Measurements from ENCODE around the gene RAB35. TPM values are rescaled to one million over a fixed set of nuclear protein-coding genes. Genes with fewer than 3 reads are reported as not detected.
A peak's percentile ranks its signal among the peaks of the same experiment; 100 is the strongest.

Gene RAB35
- total RNA-seq, 2 experiments from 2014 or later, result 38.2 to 41.5 TPM

GRCh38 chr12:120136093-120136770, 19.7 kb upstream of the RAB35 start:
- TF ChIP-seq CTCF (IDR thresholded peaks at IDR 0.05), result no peak
- intact Hi-C loops (cut with micrococcal nuclease), result no loop called here
- ChIA-PET CTCF (no interaction called here), POLR2A (interaction anchor here (1.4 kb wide), 1 partner anchor 44 kb away, joined by 5 read pairs; no protein-coding TSS in a partner anchor)
- H3K27ac Mint-ChIP-seq, result no peak overlapping the region
- H3K9me3 Mint-ChIP-seq, result no peaks in the 10 kb centered on the region
- H3K36me3 Mint-ChIP-seq (ENCODE audit: low read depth), result peaks cover 57% of the 10 kb centered on the region
- no peaks in the 10 kb centered on the region for H3K4me1 Mint-ChIP-seq (ENCODE audit: low read depth)
- no peak overlapping the region for H3K4me3 Mint-ChIP-seq
- ATAC-seq (no peak), DNase-seq (no peak)
- no peaks in the 10 kb centered on the region for H3K27me3 Mint-ChIP-seq

- no peaks in the 10 kb centered on the region for H3K9me3 Mint-ChIP-seq
- peaks cover 48% of the 10 kb centered on the region for H3K36me3 Mint-ChIP-seq (ENCODE audit: low read depth)
- intact Hi-C loops (cut with micrococcal nuclease), result no loop called here
- H3K27ac Mint-ChIP-seq, result no peak overlapping the region
- H3K4me1 Mint-ChIP-seq (ENCODE audit: low read depth), result peaks cover 4% of the 10 kb centered on the region
- no peak overlapping the region for H3K4me3 Mint-ChIP-seq
- no peaks in the 10 kb centered on the region for H3K27me3 Mint-ChIP-seq
- ChIA-PET POLR2A (interaction anchor here (1.1 to 1.6 kb wide), 3 partner anchors 10 to 13 kb away, joined by 3 read pairs; no protein-coding TSS in a partner anchor), CTCF (interaction anchor here (1.1 kb wide), 1 partner anchor 25 kb away, joined by 3 read pairs; no protein-coding TSS in a partner anchor)
- DNase-seq, result no peak
- ATAC-seq, result no peak
- no peak for TF ChIP-seq CTCF (IDR thresholded peaks at IDR 0.05)
Measured at GRCh38 chr12:120134307-120134980, 17.9 kb upstream of the RAB35 start.

GRCh38 chr12:120132863-120133385, 16.4 kb upstream of the RAB35 start:
- POLR2A ChIA-PET, result interaction anchor here (0.6 to 1.6 kb wide), 3 partner anchors 10 to 32 kb away, joined by 3 to 4 read pairs (median 3); no protein-coding TSS in a partner anchor
- intact Hi-C loops (cut with micrococcal nuclease), result no loop called here
- H3K4me3 Mint-ChIP-seq, result no peak overlapping the region
- H3K27ac Mint-ChIP-seq, result no peak overlapping the region
- no peak for ATAC-seq
- no peak for TF ChIP-seq CTCF (IDR thresholded peaks at IDR 0.05)
- H3K4me1 Mint-ChIP-seq (ENCODE audit: low read depth), result peaks cover 7% of the 10 kb centered on the region
- CTCF ChIA-PET, result interaction anchor here (0.6 kb wide), 1 partner anchor 62 kb away, joined by 3 read pairs; no protein-coding TSS in a partner anchor
- H3K36me3 Mint-ChIP-seq (ENCODE audit: low read depth), result peaks cover 53% of the 10 kb centered on the region
- no peaks in the 10 kb centered on the region for H3K9me3 Mint-ChIP-seq
- DNase-seq, result no peak
- no peaks in the 10 kb centered on the region for H3K27me3 Mint-ChIP-seq

GRCh38 chr12:120132054-120132836, 15.7 kb upstream of the RAB35 start:
- Mint-ChIP-seq H3K9me3 (no peaks in the 10 kb centered on the region), H3K4me1 (ENCODE audit: low read depth) (peaks cover 13% of the 10 kb centered on the region), H3K27ac (peak overlapping the region; percentile 43), H3K27me3 (no peaks in the 10 kb centered on the region), H3K36me3 (ENCODE audit: low read depth) (peaks cover 57% of the 10 kb centered on the region), H3K4me3 (no peak overlapping the region)
- POLR2A ChIA-PET, result interaction anchor here (0.6 to 1.0 kb wide), 2 partner anchors 33 to 87 kb away, joined by 3 read pairs; no protein-coding TSS in a partner anchor
- CTCF ChIA-PET, result no interaction called here
- ATAC-seq (no peak), DNase-seq (no peak)
- no peak for TF ChIP-seq CTCF (IDR thresholded peaks at IDR 0.05)
- intact Hi-C loops (cut with micrococcal nuclease), result no loop called here
